Measurements from ENCODE around the gene CES5A.

CES5A gene

DNA sequence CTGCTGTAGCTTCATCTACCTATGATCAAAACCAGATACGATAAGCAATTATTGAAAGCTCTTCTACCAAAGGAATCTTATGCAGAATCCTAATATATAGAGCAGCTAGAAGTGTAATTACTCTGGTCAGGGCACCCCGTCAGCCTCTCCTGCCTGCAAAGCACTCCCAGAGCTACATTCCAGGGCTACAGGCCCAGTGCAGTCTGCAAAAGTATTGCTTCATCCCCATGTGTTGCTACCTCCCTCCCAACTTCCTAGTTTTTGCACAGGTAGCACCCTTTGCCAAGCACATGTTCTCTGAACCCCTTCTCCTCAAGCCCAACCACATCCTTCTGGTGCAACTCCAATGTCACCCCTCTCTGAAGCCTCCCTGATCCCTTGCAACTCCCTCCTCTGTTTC is 7.0 kb downstream of the CES5A start:
- TF ChIP-seq POLR2AphosphoS5 (IDR thresholded peaks at IDR 0.05; ENCODE audit: low read depth, low read length) (no peak), SIN3A (IDR thresholded peaks at IDR 0.05; ENCODE audit: borderline replicate concordance, insufficient read depth, low read length) (no peak), TAF1 (IDR thresholded peaks at IDR 0.05; ENCODE audit: borderline replicate concordance, insufficient read depth, low read length) (no peak), FOXP2 (optimal IDR thresholded peaks at IDR 0.05; ENCODE audit: borderline replicate concordance, extremely low read depth, extremely low read length, insufficient read depth) (no peak)
- TF ChIP-seq, protein P1, sequence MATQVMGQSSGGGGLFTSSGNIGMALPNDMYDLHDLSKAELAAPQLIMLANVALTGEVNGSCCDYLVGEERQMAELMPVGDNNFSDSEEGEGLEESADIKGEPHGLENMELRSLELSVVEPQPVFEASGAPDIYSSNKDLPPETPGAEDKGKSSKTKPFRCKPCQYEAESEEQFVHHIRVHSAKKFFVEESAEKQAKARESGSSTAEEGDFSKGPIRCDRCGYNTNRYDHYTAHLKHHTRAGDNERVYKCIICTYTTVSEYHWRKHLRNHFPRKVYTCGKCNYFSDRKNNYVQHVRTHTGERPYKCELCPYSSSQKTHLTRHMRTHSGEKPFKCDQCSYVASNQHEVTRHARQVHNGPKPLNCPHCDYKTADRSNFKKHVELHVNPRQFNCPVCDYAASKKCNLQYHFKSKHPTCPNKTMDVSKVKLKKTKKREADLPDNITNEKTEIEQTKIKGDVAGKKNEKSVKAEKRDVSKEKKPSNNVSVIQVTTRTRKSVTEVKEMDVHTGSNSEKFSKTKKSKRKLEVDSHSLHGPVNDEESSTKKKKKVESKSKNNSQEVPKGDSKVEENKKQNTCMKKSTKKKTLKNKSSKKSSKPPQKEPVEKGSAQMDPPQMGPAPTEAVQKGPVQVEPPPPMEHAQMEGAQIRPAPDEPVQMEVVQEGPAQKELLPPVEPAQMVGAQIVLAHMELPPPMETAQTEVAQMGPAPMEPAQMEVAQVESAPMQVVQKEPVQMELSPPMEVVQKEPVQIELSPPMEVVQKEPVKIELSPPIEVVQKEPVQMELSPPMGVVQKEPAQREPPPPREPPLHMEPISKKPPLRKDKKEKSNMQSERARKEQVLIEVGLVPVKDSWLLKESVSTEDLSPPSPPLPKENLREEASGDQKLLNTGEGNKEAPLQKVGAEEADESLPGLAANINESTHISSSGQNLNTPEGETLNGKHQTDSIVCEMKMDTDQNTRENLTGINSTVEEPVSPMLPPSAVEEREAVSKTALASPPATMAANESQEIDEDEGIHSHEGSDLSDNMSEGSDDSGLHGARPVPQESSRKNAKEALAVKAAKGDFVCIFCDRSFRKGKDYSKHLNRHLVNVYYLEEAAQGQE (IDR thresholded peaks at IDR 0.05; ENCODE audit: insufficient read depth in 1 of 2, low read depth in 2 of 2, low read length in 2 of 2), result no peak

DNA sequence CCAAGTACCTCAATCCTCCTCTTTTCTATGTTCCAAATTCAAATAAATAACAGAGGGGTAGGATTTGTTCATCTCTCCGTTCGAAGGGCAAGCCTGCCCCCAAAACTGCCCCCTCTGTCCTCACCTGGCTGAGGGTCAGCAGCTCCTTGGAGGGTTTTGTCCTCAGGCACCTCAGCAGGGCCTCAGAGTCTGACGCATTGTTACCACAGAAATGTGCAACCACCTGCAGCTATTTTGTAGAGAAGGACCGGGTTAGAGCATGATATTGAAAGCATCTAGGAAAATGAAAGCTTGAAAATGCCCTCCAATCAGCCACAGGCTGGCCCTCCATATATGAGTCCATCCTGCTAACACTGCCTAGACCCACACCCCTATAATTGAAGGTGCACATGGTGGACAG is 13.9 kb downstream of the CES5A start:
- TF ChIP-seq SIN3A (IDR thresholded peaks at IDR 0.05; ENCODE audit: borderline replicate concordance, insufficient read depth, low read length), result no peak
- no peak for TF ChIP-seq TAF1 (IDR thresholded peaks at IDR 0.05; ENCODE audit: borderline replicate concordance, insufficient read depth, low read length)

DNA sequence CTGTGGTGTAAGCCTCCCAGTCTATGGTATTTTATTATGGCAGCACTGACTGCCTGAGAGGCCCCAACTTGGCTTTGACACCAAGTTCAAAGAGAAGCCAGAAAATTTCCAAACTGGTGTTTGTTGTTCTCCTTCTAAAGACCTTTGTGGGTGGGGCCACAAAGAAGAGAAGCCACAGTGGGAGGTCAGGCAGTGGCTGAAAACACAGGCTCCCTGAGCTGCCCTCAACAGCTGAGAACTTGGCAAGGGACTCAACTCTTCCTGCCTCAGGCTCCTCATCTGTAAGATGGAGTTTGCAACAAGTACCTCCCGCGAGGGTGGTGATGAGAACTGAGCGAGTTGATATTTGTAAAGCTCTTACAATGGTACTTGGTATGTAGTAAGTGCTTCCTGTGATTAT is 18.2 kb downstream of the CES5A start:
- no peak for TF ChIP-seq FOXP2 (optimal IDR thresholded peaks at IDR 0.05; ENCODE audit: borderline replicate concordance, extremely low read depth, extremely low read length, insufficient read depth)
- TF ChIP-seq TAF1 (IDR thresholded peaks at IDR 0.05; ENCODE audit: borderline replicate concordance, insufficient read depth, low read length), result no peak
- no peak for TF ChIP-seq SIN3A (IDR thresholded peaks at IDR 0.05; ENCODE audit: borderline replicate concordance, insufficient read depth, low read length)
- TF ChIP-seq, protein P1 (IDR thresholded peaks at IDR 0.05; ENCODE audit: insufficient read depth in 1 of 2, low read depth in 2 of 2, low read length in 2 of 2), result no peak

DNA sequence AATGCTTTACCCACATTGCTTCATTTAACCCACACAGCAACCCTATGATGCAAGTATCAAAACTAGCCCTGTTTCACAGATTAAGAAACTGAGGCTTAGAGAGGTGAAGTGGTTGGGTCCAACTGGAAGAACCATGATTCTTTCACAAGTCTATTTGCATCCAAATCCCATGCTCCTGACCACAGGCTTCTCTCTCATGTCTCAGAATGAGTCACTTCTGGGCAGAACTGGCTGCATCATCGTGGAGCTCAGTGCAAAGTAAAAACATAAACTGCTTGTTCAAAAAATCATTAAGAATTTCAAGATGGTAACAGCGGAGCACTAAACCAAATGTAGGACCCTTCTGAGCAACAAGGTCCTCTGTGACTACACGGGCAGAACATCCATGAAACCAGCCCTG is 22.1 kb downstream of the CES5A start:
- TF ChIP-seq TAF1 (IDR thresholded peaks at IDR 0.05; ENCODE audit: borderline replicate concordance, insufficient read depth, low read length) (no peak), FOXP2 (optimal IDR thresholded peaks at IDR 0.05; ENCODE audit: borderline replicate concordance, extremely low read depth, extremely low read length, insufficient read depth) (no peak), POLR2AphosphoS5 (IDR thresholded peaks at IDR 0.05; ENCODE audit: low read depth, low read length) (no peak), SIN3A (IDR thresholded peaks at IDR 0.05; ENCODE audit: borderline replicate concordance, insufficient read depth, low read length) (no peak)
- TF ChIP-seq, protein P1 (IDR thresholded peaks at IDR 0.05; ENCODE audit: insufficient read depth in 1 of 2, low read depth in 2 of 2, low read length in 2 of 2), result no peak

DNA sequence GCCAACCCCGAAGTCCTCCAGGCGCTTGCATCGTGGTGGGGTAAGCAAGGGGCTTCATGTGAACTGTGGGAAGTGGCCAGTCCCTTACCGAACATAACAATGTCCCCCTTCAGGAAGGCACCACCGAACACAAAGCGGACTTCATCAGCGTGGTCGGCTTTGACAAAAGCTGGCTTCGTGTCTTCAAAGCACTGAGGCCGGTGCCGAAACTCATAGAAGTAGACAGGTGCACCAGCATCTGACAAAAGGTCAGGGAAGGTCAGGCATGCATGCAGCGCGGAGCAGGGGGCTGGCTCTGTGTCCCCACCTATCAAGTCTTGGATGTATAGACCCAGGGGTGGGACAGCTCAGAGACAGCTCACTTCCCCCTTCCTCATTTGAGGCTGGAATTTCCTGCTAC is 25.6 kb downstream of the CES5A start:
- TF ChIP-seq, protein P1 (IDR thresholded peaks at IDR 0.05; ENCODE audit: insufficient read depth in 1 of 2, low read depth in 2 of 2, low read length in 2 of 2), result no peak
